ENCODE results near the gene CYYR1. TPM values are rescaled to one million over a fixed set of nuclear protein-coding genes. Genes with fewer than 3 reads are reported as not detected.

The CYYR1 gene
- total RNA-seq (2014; rRNA removed) (not detected in 2 replicates), Bru-seq, nascent RNA (percentile 3 among the genes with signal in this experiment), BruChase-seq, experiment 1, labeled RNA remaining after a 6-hour chase (not detected), BruChase-seq, experiment 2, labeled RNA remaining after a 2-hour chase (percentile 2 among the genes with signal in this experiment)
- long read RNA-seq, result 0 reads

DNA sequence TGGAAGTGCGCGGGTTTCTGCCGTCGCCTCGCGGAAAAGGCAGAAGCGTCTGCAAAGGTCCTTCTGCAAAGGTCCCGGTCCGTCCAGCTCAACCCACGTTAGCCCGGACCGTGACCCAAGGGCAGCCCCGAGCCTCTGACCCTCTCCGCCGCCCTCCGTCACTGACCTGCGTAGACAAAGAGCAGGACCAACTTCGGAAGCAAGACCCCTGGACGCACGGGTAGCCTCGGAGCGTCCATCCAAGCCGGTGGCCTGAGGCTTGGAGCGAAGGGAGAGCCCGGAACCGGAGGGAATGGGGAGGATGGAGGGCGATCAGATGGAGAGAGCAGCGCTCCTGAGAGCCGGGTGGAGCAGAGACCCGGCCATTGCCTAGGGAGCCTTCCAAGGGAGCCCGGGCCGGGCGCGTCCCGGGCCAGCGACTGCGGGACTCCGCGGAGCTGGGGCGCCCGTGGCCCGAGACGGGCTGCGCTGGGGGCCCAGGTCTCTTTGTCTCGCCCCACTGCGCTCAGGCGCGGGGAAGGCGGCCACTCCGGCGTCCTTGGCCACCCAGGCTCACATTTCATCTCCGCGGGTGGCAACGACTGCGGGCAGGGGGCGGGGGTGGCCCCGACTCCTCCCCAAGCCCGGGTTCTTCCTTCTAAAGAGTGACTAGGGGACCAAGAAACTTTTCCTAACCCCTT lies at the start of gene CYYR1:
Gene CYYR1 (minus strand): TSS at position 585 of the 680 bp plus-strand sequence. CDS start 346 bp downstream, at position 239.
- BruUV-seq (replicated peaks), result no TSS peak
- no peak within 1 kb of the TSS for H3K27ac ChIP-seq (ENCODE audit: low read length)
- no peaks in the 10 kb centered on the region for H3K36me3 ChIP-seq (ENCODE audit: low read depth, low read length)
- no peak within 1 kb of the TSS for H3K9ac ChIP-seq (ENCODE audit: low read length)
- no peaks in the 10 kb centered on the region for H4K20me1 ChIP-seq (ENCODE audit: low read length)
- ATAC-seq, result no peak
- H3K79me2 ChIP-seq (ENCODE audit: low read length), result no peaks in the 10 kb centered on the region
- H3K27me3 ChIP-seq (ENCODE audit: low read length), result no peaks in the 10 kb centered on the region
- no peaks in the 10 kb centered on the region for H3K4me1 ChIP-seq (ENCODE audit: insufficient read depth, low read length)
- H3K9me3 ChIP-seq (ENCODE audit: low read length), result 0 out of 2 replicates have a peak, but pooled peaks cover 5% of the 10 kb centered on the region
- TF ChIP-seq EZH2 (IDR thresholded peaks at IDR 0.05; ENCODE audit: low read length, unreplicated experiment), result no peak
- TF ChIP-seq CTCF (conservative IDR thresholded peaks at IDR 0.05; ENCODE audit: low read depth, low read length), result no peak
- no peak for TF ChIP-seq EZH2phosphoT487 (IDR thresholded peaks at IDR 0.05; ENCODE audit: borderline replicate concordance, low read length)
- no peak within 1 kb of the TSS for H3K4me2 ChIP-seq (ENCODE audit: low read length)
- no peaks in the 10 kb centered on the region for H3K9me2 ChIP-seq (replicated peaks; ENCODE audit: low read length)
- intact Hi-C loops (cut with micrococcal nuclease), result no loop called here
- ChIA-PET CTCF (no interaction called here), POLR2A (ENCODE audit: unreplicated experiment) (no interaction called here)
- H3K4me3 ChIP-seq (ENCODE audit: low read length), result no peak within 1 kb of the TSS
- no peaks in the 10 kb centered on the region for H3F3A ChIP-seq (ENCODE audit: low read length, unreplicated experiment)
- H2AFZ ChIP-seq (ENCODE audit: low read length), result 0 out of 2 replicates have a peak within 1 kb of the TSS, but pooled peaks have one; percentile 20
- no peak for DNase-seq

GRCh38 chr21:26617176-26617575 lies 44.1 kb upstream of the CYYR1 start:
- no peaks in the 10 kb centered on the region for H3K9me2 ChIP-seq (replicated peaks; ENCODE audit: low read length)
- H3K4me1 ChIP-seq (ENCODE audit: insufficient read depth, low read length), result no peaks in the 10 kb centered on the region
- no peak overlapping the region for H3K27ac ChIP-seq (ENCODE audit: low read length)
- ATAC-seq (no peak), DNase-seq (no peak)
- H3F3A ChIP-seq (ENCODE audit: low read length, unreplicated experiment), result no peaks in the 10 kb centered on the region
- H3K4me3 ChIP-seq (ENCODE audit: low read length), result no peak overlapping the region
- no peaks in the 10 kb centered on the region for H3K9me3 ChIP-seq (ENCODE audit: low read length)
- H4K20me1 ChIP-seq (ENCODE audit: low read length), result no peaks in the 10 kb centered on the region
- ChIA-PET CTCF (no interaction called here), POLR2A (ENCODE audit: unreplicated experiment) (no interaction called here)
- H3K4me2 ChIP-seq (ENCODE audit: low read length), result no peak overlapping the region
- H3K27me3 ChIP-seq (ENCODE audit: low read length), result no peaks in the 10 kb centered on the region
- no TSS peak for BruUV-seq (replicated peaks)
- H3K36me3 ChIP-seq (ENCODE audit: low read depth, low read length), result no peaks in the 10 kb centered on the region
- intact Hi-C loops (cut with micrococcal nuclease), result no loop called here
- no peak overlapping the region for H2AFZ ChIP-seq (ENCODE audit: low read length)
- H3K79me2 ChIP-seq (ENCODE audit: low read length), result no peaks in the 10 kb centered on the region
- no peak overlapping the region for H3K9ac ChIP-seq (ENCODE audit: low read length)
- TF ChIP-seq EZH2phosphoT487 (IDR thresholded peaks at IDR 0.05; ENCODE audit: borderline replicate concordance, low read length) (no peak), CTCF (conservative IDR thresholded peaks at IDR 0.05; ENCODE audit: low read depth, low read length) (no peak), EZH2 (IDR thresholded peaks at IDR 0.05; ENCODE audit: low read length, unreplicated experiment) (no peak)

DNA sequence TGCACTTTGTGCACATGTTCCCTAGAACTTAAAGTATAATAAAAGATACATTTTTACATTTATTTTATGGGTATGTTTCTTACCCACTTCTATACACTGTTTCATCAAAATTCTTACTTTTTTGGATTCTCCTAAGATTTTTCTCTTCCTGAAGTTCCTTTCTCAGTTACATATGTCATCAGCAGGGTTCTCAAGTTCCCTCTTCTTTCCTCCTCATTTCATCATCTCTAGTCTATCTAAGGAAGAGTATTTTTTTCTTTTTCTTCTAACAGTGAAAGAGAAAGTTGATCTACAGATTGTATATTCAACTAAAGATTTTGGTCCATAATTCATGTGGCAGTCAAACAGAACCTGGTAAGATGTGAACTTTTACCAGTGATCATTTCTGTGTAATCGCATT lies 41.2 kb upstream of the CYYR1 start:
- H4K20me1 ChIP-seq (ENCODE audit: low read length), result no peaks in the 10 kb centered on the region
- H3F3A ChIP-seq (ENCODE audit: low read length, unreplicated experiment), result no peaks in the 10 kb centered on the region
- H3K79me2 ChIP-seq (ENCODE audit: low read length), result no peaks in the 10 kb centered on the region
- TF ChIP-seq EZH2phosphoT487 (IDR thresholded peaks at IDR 0.05; ENCODE audit: borderline replicate concordance, low read length), result no peak
- TF ChIP-seq CTCF (conservative IDR thresholded peaks at IDR 0.05; ENCODE audit: low read depth, low read length), result no peak
- no peak for TF ChIP-seq EZH2 (IDR thresholded peaks at IDR 0.05; ENCODE audit: low read length, unreplicated experiment)
- H3K4me2 ChIP-seq (ENCODE audit: low read length), result no peak overlapping the region
- DNase-seq (no peak), ATAC-seq (no peak)
- intact Hi-C loops (cut with micrococcal nuclease), result no loop called here
- H3K27me3 ChIP-seq (ENCODE audit: low read length), result no peaks in the 10 kb centered on the region
- H2AFZ ChIP-seq (ENCODE audit: low read length), result no peak overlapping the region
- no TSS peak for BruUV-seq (replicated peaks)
- no peak overlapping the region for H3K4me3 ChIP-seq (ENCODE audit: low read length)
- no peaks in the 10 kb centered on the region for H3K4me1 ChIP-seq (ENCODE audit: insufficient read depth, low read length)
- no peak overlapping the region for H3K27ac ChIP-seq (ENCODE audit: low read length)
- H3K9me2 ChIP-seq (replicated peaks; ENCODE audit: low read length), result no peaks in the 10 kb centered on the region
- POLR2A ChIA-PET (ENCODE audit: unreplicated experiment), result no interaction called here
- no peak overlapping the region for H3K9ac ChIP-seq (ENCODE audit: low read length)
- CTCF ChIA-PET, result no interaction called here
- H3K9me3 ChIP-seq (ENCODE audit: low read length), result no peaks in the 10 kb centered on the region
- no peaks in the 10 kb centered on the region for H3K36me3 ChIP-seq (ENCODE audit: low read depth, low read length)
